ENCODE measurements around the gene MORN4. TPM values are rescaled to one million over a fixed set of nuclear protein-coding genes. Genes with fewer than 3 reads are reported as not detected.

Gene MORN4
- total and polyA plus RNA-seq, 9 of the 15 experiments (the other 6 are each of a cell fraction or from before 2014, with no cell fraction given), result 8.3 to 23.9 (median 11.7) TPM

DNA sequence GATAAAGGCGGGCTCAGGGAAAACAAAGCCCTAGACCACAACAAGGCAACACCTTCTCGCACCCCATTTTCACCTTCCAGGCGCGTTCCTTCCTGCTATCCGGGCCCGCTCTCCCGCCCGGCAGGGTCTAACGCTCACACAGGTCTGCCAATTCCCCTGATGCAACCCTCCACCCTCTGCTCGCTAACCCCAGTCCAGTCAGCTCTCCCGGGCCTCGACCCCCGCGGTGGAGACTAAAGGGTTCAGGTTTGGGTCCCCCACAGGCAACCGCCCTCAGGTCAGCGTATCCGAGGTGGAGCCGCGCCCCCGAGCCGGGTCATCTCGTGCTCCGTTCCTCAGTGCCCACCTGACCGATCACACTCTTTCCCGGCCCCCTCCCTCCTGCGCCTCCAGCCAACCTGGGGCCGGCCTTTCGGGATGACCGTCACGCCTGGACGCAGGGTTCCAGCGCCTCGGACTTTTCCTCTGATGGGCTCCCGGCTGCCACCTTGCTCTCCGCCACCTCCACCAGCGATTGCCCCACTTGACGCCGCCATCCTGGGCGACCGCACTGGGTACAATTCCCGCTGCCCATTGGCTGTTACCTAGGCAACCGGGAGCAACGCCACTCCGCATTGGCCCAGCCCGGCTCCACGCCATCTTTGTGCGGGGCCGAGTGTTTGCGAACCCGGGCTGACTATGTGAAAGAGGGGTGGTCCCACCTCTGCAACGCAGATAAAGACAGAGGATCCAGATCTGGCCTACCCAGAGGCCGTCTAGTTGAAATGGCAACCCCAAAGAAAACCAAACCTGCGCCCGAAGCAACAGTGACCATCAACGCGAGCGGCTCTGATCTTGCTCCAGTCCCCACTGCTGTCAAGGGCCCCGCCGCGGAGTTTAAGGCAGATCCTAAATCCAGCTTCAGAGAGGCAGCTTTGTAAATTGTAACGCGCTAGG is at the start of gene MORN4 (continued):
- TF ChIP-seq, protein P1, sequence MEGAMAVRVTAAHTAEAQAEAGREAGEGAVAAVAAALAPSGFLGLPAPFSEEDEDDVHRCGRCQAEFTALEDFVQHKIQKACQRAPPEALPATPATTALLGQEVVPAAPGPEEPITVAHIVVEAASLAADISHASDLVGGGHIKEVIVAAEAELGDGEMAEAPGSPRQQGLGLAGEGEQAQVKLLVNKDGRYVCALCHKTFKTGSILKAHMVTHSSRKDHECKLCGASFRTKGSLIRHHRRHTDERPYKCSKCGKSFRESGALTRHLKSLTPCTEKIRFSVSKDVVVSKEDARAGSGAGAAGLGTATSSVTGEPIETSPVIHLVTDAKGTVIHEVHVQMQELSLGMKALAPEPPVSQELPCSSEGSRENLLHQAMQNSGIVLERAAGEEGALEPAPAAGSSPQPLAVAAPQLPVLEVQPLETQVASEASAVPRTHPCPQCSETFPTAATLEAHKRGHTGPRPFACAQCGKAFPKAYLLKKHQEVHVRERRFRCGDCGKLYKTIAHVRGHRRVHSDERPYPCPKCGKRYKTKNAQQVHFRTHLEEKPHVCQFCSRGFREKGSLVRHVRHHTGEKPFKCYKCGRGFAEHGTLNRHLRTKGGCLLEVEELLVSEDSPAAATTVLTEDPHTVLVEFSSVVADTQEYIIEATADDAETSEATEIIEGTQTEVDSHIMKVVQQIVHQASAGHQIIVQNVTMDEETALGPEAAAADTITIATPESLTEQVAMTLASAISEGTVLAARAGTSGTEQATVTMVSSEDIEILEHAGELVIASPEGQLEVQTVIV (CRISPR knock-in tag; IDR thresholded peaks at IDR 0.05; ENCODE audit: borderline replicate concordance), result no peak
- no peak for TF ChIP-seq NELFE (IDR thresholded peaks at IDR 0.05; ENCODE audit: insufficient read depth, insufficient read length)
- TF ChIP-seq HCFC1 (IDR thresholded peaks at IDR 0.05; ENCODE audit: low read depth, low read length), result peak; percentile 92
- TF ChIP-seq, protein P2, sequence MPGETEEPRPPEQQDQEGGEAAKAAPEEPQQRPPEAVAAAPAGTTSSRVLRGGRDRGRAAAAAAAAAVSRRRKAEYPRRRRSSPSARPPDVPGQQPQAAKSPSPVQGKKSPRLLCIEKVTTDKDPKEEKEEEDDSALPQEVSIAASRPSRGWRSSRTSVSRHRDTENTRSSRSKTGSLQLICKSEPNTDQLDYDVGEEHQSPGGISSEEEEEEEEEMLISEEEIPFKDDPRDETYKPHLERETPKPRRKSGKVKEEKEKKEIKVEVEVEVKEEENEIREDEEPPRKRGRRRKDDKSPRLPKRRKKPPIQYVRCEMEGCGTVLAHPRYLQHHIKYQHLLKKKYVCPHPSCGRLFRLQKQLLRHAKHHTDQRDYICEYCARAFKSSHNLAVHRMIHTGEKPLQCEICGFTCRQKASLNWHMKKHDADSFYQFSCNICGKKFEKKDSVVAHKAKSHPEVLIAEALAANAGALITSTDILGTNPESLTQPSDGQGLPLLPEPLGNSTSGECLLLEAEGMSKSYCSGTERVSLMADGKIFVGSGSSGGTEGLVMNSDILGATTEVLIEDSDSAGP (CRISPR knock-in tag; IDR thresholded peaks at IDR 0.05), result no peak
- TF ChIP-seq, protein P3, sequence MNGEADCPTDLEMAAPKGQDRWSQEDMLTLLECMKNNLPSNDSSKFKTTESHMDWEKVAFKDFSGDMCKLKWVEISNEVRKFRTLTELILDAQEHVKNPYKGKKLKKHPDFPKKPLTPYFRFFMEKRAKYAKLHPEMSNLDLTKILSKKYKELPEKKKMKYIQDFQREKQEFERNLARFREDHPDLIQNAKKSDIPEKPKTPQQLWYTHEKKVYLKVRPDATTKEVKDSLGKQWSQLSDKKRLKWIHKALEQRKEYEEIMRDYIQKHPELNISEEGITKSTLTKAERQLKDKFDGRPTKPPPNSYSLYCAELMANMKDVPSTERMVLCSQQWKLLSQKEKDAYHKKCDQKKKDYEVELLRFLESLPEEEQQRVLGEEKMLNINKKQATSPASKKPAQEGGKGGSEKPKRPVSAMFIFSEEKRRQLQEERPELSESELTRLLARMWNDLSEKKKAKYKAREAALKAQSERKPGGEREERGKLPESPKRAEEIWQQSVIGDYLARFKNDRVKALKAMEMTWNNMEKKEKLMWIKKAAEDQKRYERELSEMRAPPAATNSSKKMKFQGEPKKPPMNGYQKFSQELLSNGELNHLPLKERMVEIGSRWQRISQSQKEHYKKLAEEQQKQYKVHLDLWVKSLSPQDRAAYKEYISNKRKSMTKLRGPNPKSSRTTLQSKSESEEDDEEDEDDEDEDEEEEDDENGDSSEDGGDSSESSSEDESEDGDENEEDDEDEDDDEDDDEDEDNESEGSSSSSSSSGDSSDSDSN (IDR thresholded peaks at IDR 0.05; ENCODE audit: borderline replicate concordance in 1 of 2, low read depth in 2 of 2, low read length in 2 of 2), result no peak
- TF ChIP-seq HMGN3 (IDR thresholded peaks at IDR 0.05; ENCODE audit: borderline replicate concordance, extremely low read depth, insufficient read length, low read depth, low read length), result no peak
- TF ChIP-seq FOS (IDR thresholded peaks at IDR 0.05; ENCODE audit: extremely low read depth, insufficient read length), result peak; percentile 89
- TF ChIP-seq HOXB6 (CRISPR knock-in tag; IDR thresholded peaks at IDR 0.05; ENCODE audit: borderline replicate concordance), result no peak
- TF ChIP-seq SIRT6 (IDR thresholded peaks at IDR 0.05; ENCODE audit: low read depth, low read length), result no peak
- TF ChIP-seq POLR2H (tag; IDR thresholded peaks at IDR 0.05; ENCODE audit: low read depth), result 0 out of 2 replicates have a peak, but pooled peaks have one; percentile 41
- TF ChIP-seq MYC (IDR thresholded peaks at IDR 0.05; ENCODE audit: low read depth, low read length), result peak; percentile 33; the same call in 1 of the 2 replicates
- no peak for TF ChIP-seq MYC (CRISPR knock-in tag; IDR thresholded peaks at IDR 0.05; ENCODE audit: borderline replicate concordance, low read depth)
- TF ChIP-seq, protein P4, sequence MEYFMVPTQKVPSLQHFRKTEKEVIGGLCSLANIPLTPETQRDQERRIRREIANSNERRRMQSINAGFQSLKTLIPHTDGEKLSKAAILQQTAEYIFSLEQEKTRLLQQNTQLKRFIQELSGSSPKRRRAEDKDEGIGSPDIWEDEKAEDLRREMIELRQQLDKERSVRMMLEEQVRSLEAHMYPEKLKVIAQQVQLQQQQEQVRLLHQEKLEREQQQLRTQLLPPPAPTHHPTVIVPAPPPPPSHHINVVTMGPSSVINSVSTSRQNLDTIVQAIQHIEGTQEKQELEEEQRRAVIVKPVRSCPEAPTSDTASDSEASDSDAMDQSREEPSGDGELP (CRISPR knock-in tag; IDR thresholded peaks at IDR 0.05; ENCODE audit: borderline replicate concordance), result peak; percentile 54
- TF ChIP-seq RBM22 (IDR thresholded peaks at IDR 0.05; ENCODE audit: low read depth, low read length, poor library complexity, severe bottlenecking), result peak; percentile 73
- TF ChIP-seq, protein P5, sequence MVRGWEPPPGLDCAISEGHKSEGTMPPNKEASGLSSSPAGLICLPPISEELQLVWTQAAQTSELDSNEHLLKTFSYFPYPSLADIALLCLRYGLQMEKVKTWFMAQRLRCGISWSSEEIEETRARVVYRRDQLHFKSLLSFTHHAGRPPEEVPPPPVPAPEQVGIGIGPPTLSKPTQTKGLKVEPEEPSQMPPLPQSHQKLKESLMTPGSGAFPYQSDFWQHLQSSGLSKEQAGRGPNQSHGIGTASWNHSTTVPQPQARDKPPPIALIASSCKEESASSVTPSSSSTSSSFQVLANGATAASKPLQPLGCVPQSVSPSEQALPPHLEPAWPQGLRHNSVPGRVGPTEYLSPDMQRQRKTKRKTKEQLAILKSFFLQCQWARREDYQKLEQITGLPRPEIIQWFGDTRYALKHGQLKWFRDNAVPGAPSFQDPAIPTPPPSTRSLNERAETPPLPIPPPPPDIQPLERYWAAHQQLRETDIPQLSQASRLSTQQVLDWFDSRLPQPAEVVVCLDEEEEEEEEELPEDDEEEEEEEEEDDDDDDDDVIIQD (CRISPR knock-in tag; IDR thresholded peaks at IDR 0.05), result no peak
